Testis (tissue), 3 donors: ENCODE measurements around the gene RHOB. TPM values are rescaled to one million over a fixed set of nuclear protein-coding genes. Genes with fewer than 3 reads are reported as not detected.
"Not testable (repeated sequence)": the region's sequence is repeated elsewhere in the genome, so short reads cannot be mapped to it uniquely, and the experiment has no call there.

Experiments used
- DNase-seq: peaks from one replicate; pipeline ENCODE4 v3.0.0-alpha.2; 2019
- H3K27ac ChIP-seq, 2 donors: fragments of 200-600 bp; sonication (generic); one replicate each; pipeline ENCODE4 v1.5.1; 2019
- H3K27me3 ChIP-seq: fragments of 200-600 bp; sonication (generic); one replicate; pipeline ENCODE4 v1.5.1; 2019
- H3K36me3 ChIP-seq: fragments of 200-600 bp; sonication (generic); one replicate; pipeline ENCODE4 v1.5.1; 2017; ENCODE audit warnings: low read depth; ENCODE audit errors: missing control alignments
- H3K4me1 ChIP-seq: fragments of 200-600 bp; sonication (generic); one replicate; pipeline ENCODE4 v1.5.1; 2019
- H3K4me3 ChIP-seq, 2 donors: fragments of 200-600 bp; sonication (generic); one replicate each; pipeline ENCODE4 v1.5.1; 2017 to 2019
- H3K9me3 ChIP-seq: fragments of 200-600 bp; sonication (generic); one replicate; pipeline ENCODE4 v1.5.1; 2017
- CTCF ChIP-seq, 3 experiments: fragments of 450-650 bp in 2 of 3; fragments of 200-600 bp in 1 of 3; sonication (generic) in 1 of 3; IDR thresholded peaks; one replicate each; pipeline ENCODE4 v1.5.1; 2016 to 2019; ENCODE audit warnings: antibody characterized with exemption in 3 of 3, mild to moderate bottlenecking in 2 of 3, moderate library complexity in 1 of 3
- POLR2A ChIP-seq: fragments of 450-650 bp; IDR thresholded peaks from one replicate; pipeline ENCODE4 v1.6.1; 2017; ENCODE audit warnings: antibody characterized with exemption, mild to moderate bottlenecking, moderate library complexity
- WGBS, 2 donors: methylation state at CpG; one replicate each; pipeline ENCODE4 v1.1.5; 2018; 5-methylcytosine and 5-hydroxymethylcytosine counted together
- intact Hi-C: fragments of 100-400 bp; cut with DNase I; formaldehyde crosslinking; loops from one replicate; pipeline ENCODE4 v1.15.1; 2023; ENCODE audit warnings: low total_unique reads
- polyA plus RNA-seq: library from polyadenylated mRNA; stranded (reverse); fragments of 350-450 nt; fragmentation: Illumina TruSeq; extraction: RNeasy Lipid Tissue Mini Kit (QIAGEN cat#74804); gene quantifications from one replicate; pipeline ENCODE4 v1.2.3, GENCODE V29; 2014; ENCODE audit warnings: low read depth, low replicate concordance; ENCODE audit not compliant: insufficient read depth
- total RNA-seq, 2 donors: library from RNA; depleted of rRNA; stranded (reverse); fragments of >200 nt; gene quantifications; one replicate each; pipeline ENCODE4 v1.2.3, GENCODE V29; 2016

The RHOB gene
- total and polyA plus RNA-seq, 3 donors from 2014 or later: 86.3 to 244 (median 186) TPM

- Histone ChIP-seq H3K27me3 (no peaks in the 10 kb centered on the region), H3K36me3 (no peaks in the 10 kb centered on the region), H3K27ac (no peak overlapping the region), H3K4me3 (no peak overlapping the region), H3K4me1 (no peaks in the 10 kb centered on the region), H3K9me3 (no peaks in the 10 kb centered on the region)
- TF ChIP-seq CTCF (IDR thresholded peaks at IDR 0.05): no peak
- no peak for TF ChIP-seq POLR2A
- DNase-seq: no peak
- WGBS, 2 donors: 86 to 93% methylated on average over 1 to 5 of the region's 5 CpGs
- intact Hi-C loops: no loop called here
Observed at GRCh38 chr2:20410556-20411277, 36.2 kb upstream of the RHOB start.

GRCh38 chr2:20411361-20411894, 35.4 kb upstream of the RHOB start:
- peak; percentile 90 for DNase-seq
- no peaks in the 10 kb centered on the region for H3K36me3 ChIP-seq
- H3K9me3 ChIP-seq: no peaks in the 10 kb centered on the region
- H3K27ac ChIP-seq: no peak overlapping the region
- no peaks in the 10 kb centered on the region for H3K27me3 ChIP-seq
- WGBS, 2 donors: 7 to 22% methylated on average over 3 of the region's 3 CpGs
- no peak overlapping the region for H3K4me3 ChIP-seq
- intact Hi-C loops: no loop called here
- no peaks in the 10 kb centered on the region for H3K4me1 ChIP-seq
- TF ChIP-seq CTCF (IDR thresholded peaks at IDR 0.05) (peak; percentile 53 to 79 (median 71)), POLR2A (no peak)

- WGBS, 2 donors: 67 to 77% methylated on average over 3 of the region's 3 CpGs
- intact Hi-C loops: no loop called here
- Histone ChIP-seq H3K4me1 (no peaks in the 10 kb centered on the region), H3K9me3 (no peaks in the 10 kb centered on the region), H3K27ac (no peak overlapping the region), H3K27me3 (no peaks in the 10 kb centered on the region), H3K4me3 (no peak overlapping the region), H3K36me3 (no peaks in the 10 kb centered on the region)
- TF ChIP-seq CTCF (IDR thresholded peaks at IDR 0.05): no peak
- no peak for TF ChIP-seq POLR2A
- DNase-seq: no peak
Observed at GRCh38 chr2:20414806-20415205, 32.1 kb upstream of the RHOB start.

GRCh38 chr2:20415511-20415918, 31.4 kb upstream of the RHOB start:
- no peak for DNase-seq
- no peak overlapping the region for H3K27ac ChIP-seq
- H3K4me1 ChIP-seq: no peaks in the 10 kb centered on the region
- H3K36me3 ChIP-seq: no peaks in the 10 kb centered on the region
- H3K4me3 ChIP-seq: peak overlapping the region in 1 of 2 donors; percentile 10
- H3K9me3 ChIP-seq: no peaks in the 10 kb centered on the region
- H3K27me3 ChIP-seq: no peaks in the 10 kb centered on the region
- intact Hi-C loops: no loop called here
- no peak for TF ChIP-seq CTCF (IDR thresholded peaks at IDR 0.05)
- no peak for TF ChIP-seq POLR2A
- WGBS, 2 donors: 54 to 67% methylated on average over 2 of the region's 2 CpGs

- intact Hi-C loops: no loop called here
- Histone ChIP-seq H3K36me3 (no peaks in the 10 kb centered on the region), H3K27ac (no peak overlapping the region), H3K27me3 (no peaks in the 10 kb centered on the region), H3K4me1 (peaks cover 4% of the 10 kb centered on the region), H3K9me3 (no peaks in the 10 kb centered on the region), H3K4me3 (no peak overlapping the region)
- TF ChIP-seq POLR2A (no peak), CTCF (IDR thresholded peaks at IDR 0.05) (no peak)
- 60 to 70% methylated on average over 1 of the region's 1 CpG for WGBS, 2 donors
- no peak for DNase-seq
Observed at GRCh38 chr2:20416723-20417122, 30.2 kb upstream of the RHOB start.

- intact Hi-C loops, H3K9me3 ChIP-seq, H3K4me3 ChIP-seq, DNase-seq, H3K27me3 ChIP-seq, H3K27ac ChIP-seq, H3K36me3 ChIP-seq: not testable (repeated sequence)
- H3K4me1 ChIP-seq: peaks cover 10% of the 10 kb centered on the region
- 76 to 88% methylated on average over 5 of the region's 5 CpGs for WGBS, 2 donors
Observed at GRCh38 chr2:20417230-20417821, 29.5 kb upstream of the RHOB start.
